OCI-LY3 (cell line): ENCODE data around the gene PACRG.

Experiments
- CTCF ChIP-seq: fragments of 200-600, 300-600 bp; sonication (generic); IDR thresholded peaks from 2 replicates; pipeline ENCODE4 v1.5.1; 2014; ENCODE audit warnings: antibody characterized with exemption, low read length, low read depth
- EZH2phosphoT487 ChIP-seq: fragments of 200-600 bp; shearing (Covaris generic); IDR thresholded peaks from 2 replicates; pipeline ENCODE4 v1.6.1; 2018; ENCODE audit warnings: antibody characterized with exemption, mixed run types, low read depth

GRCh38 chr6:163098827-163099479 is 371.2 kb downstream of the PACRG start:
- TF ChIP-seq CTCF, result no peak
- TF ChIP-seq EZH2phosphoT487, result no peak
